AG09309 (cell line): ENCODE measurements around the gene TMF1.

ENCODE experiments used
- DNase-seq: peaks from one replicate; pipeline ENCODE4 v3.0.0-alpha.2; 2010; ENCODE audit warnings: low read depth
- H3K4me3 ChIP-seq: 2 replicates; pipeline ENCODE4 v1.5.1; 2011; ENCODE audit warnings: mild to moderate bottlenecking, low read depth, low read length, moderate library complexity; ENCODE audit not compliant: control insufficient read depth
- CTCF ChIP-seq: IDR thresholded peaks from 2 replicates; pipeline ENCODE4 v1.5.1; 2011; ENCODE audit warnings: mild to moderate bottlenecking, low read depth, low read length, inconsistent platforms; ENCODE audit not compliant: insufficient read depth, control insufficient read depth; ENCODE audit errors: missing control alignments

TMF1 gene

GRCh38 chr3:69044608-69045007 is 7.5 kb downstream of the TMF1 start:
- no peak overlapping the region for H3K4me3 ChIP-seq
- no peak for DNase-seq
- TF ChIP-seq CTCF, result no peak

- DNase-seq, result no peak
- no peak for TF ChIP-seq CTCF
- no peak overlapping the region for H3K4me3 ChIP-seq
These were observed 18.7 kb downstream of the TMF1 start for GRCh38 chr3:69033470-69033869.

GRCh38 chr3:69032737-69033136 is 19.4 kb downstream of the TMF1 start:
- TF ChIP-seq CTCF, result no peak
- DNase-seq, result no peak
- H3K4me3 ChIP-seq, result no peak overlapping the region

GRCh38 chr3:69032142-69032541 is 20.0 kb downstream of the TMF1 start:
- no peak overlapping the region for H3K4me3 ChIP-seq
- no peak for DNase-seq
- no peak for TF ChIP-seq CTCF

- TF ChIP-seq CTCF, result no peak
- H3K4me3 ChIP-seq, result no peak overlapping the region
- no peak for DNase-seq
These were observed 20.5 kb downstream of the TMF1 start for GRCh38 chr3:69031635-69032034.

- DNase-seq, result no peak
- no peak overlapping the region for H3K4me3 ChIP-seq
- no peak for TF ChIP-seq CTCF
These were observed 31.3 kb downstream of the TMF1 start for GRCh38 chr3:69020857-69021256.

GRCh38 chr3:69020424-69020823 is 31.7 kb downstream of the TMF1 start:
- no peak for DNase-seq
- no peak overlapping the region for H3K4me3 ChIP-seq
- TF ChIP-seq CTCF, result peak; percentile 9
